Thoracic aorta (tissue), 2 donors: ENCODE data around the gene PIGR. TPM values are rescaled to one million over a fixed set of nuclear protein-coding genes. Genes with fewer than 3 reads are reported as not detected.

Experiments
- ATAC-seq: fragments of 150-250 bp; one replicate; pipeline ENCODE4 v1.8.0; 2017; ENCODE audit warnings: low read depth; ENCODE audit not compliant: insufficient number of reproducible peaks, low FRiP score
- DNase-seq: peaks from one replicate; pipeline ENCODE4 v3.0.0-alpha.2; 2020; ENCODE audit warnings: low spot score
- H3K27ac ChIP-seq, 2 donors: fragments of 200-600 bp; sonication (generic); 1 replicate in 1 of 2; 2 replicates in 1 of 2; pipeline ENCODE4 v1.5.1; 2016; ENCODE audit warnings: mild to moderate bottlenecking in 2 of 2, moderate library complexity in 2 of 2
- H3K27me3 ChIP-seq: fragments of 200-600 bp; sonication (generic); replicated peaks from 2 replicates; pipeline ENCODE4 v1.6.0; 2016; ENCODE audit warnings: mild to moderate bottlenecking; ENCODE audit not compliant: insufficient read depth
- H3K36me3 ChIP-seq: fragments of 200-600 bp; sonication (generic); one replicate; pipeline ENCODE4 v1.5.1; 2016
- H3K4me1 ChIP-seq, 2 donors: fragments of 200-600 bp; sonication (generic); 1 replicate in 1 of 2; 2 replicates in 1 of 2; pipeline versions ENCODE4 v1.5.1 to v1.6.0; 2016; ENCODE audit warnings: low read depth in 2 of 2, mild to moderate bottlenecking in 1 of 2; ENCODE audit not compliant: control insufficient read depth in 1 of 2
- H3K4me3 ChIP-seq: fragments of 200-600 bp; sonication (generic); 2 replicates; pipeline ENCODE4 v1.5.1; 2016; ENCODE audit warnings: mild to moderate bottlenecking
- H3K9me3 ChIP-seq: fragments of 200-600 bp; sonication (generic); 2 replicates; pipeline ENCODE4 v1.5.1; 2016
- total RNA-seq, 2 donors: library from RNA; depleted of rRNA; stranded (reverse); fragments of >200 nt; gene quantifications; one replicate each; pipeline versions ENCODE4 v1.1.0 to v1.2.3, GENCODE V29; 2016
- TF ChIP-seq, protein P1 (sequence below): fragments of 200-600 bp; sonication (generic); IDR thresholded peaks from one replicate; pipeline ENCODE4 v1.5.1; 2019; ENCODE audit warnings: antibody characterized with exemption

Gene PIGR
- total RNA-seq, 2 donors from 2014 or later: 7.7 TPM; not detected in 1

DNA sequence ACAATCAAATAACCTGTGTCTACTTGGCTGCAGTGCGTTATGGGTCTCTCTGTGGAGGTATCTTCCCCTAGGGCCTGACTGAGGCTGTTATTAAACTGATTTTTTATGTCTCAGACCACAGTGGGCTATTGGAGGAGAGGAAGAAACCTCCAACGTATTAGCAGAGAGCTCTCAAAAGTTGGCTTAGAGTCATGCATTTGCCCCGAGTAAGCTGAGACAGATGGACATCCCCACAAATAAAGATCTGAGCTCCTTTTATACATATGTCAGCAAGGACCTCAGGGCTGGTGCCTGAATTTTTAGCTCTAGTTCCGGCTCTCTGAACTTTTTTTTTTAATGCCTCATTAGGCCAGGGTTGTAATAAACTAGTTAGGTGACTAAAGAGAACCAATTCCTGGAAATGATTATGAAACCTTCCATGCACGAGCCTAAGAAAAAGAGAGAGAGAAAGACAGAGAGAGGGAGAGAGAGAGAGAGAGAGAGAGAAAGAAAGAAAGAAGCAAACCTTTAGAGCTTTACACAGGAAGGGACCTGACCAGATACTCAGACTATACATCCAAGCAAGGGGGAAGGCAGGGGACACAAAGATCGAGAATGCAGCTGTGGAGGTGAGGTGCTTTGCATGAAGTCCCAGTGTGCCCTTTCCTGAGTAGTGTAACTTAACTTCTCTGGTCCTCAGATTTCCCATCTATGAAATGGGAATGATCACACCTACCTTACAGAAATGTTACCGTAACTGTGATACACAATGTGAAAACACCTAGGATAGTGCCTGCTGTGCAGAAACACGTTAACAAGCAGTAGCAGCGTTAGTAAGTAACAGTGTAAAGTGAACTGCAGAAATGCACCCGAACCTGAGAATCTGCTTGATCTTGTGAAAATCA is 8.4 kb upstream of the PIGR start:
- no peak for ATAC-seq
- H3K27ac ChIP-seq: no peak overlapping the region
- no peak for DNase-seq

DNA sequence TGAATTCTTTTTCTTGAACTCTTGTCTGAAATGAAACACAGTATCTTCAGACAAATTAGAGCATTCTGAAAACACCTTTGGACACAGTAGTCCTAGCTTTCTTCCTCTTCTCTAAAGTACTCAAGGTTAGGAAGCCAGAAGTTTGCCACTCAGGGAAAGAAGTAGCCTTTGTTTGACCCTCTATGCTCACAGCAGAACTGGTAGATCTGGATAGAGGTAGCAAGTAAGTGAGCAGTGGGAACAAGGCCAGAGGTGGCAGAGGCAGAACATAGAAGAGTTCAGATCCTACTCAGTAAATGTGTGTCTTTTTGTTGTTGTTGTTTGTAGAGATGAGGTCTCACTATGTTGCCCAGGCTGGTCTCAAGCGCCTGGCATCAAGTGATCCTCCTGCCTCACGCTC is 7.4 kb upstream of the PIGR start:
- no peaks in the 10 kb centered on the region for H3K9me3 ChIP-seq
- no peak for ATAC-seq
- H3K4me3 ChIP-seq: no peak overlapping the region
- no peaks in the 10 kb centered on the region for H3K36me3 ChIP-seq
- no peak overlapping the region for H3K27ac ChIP-seq
- TF ChIP-seq, protein P1, sequence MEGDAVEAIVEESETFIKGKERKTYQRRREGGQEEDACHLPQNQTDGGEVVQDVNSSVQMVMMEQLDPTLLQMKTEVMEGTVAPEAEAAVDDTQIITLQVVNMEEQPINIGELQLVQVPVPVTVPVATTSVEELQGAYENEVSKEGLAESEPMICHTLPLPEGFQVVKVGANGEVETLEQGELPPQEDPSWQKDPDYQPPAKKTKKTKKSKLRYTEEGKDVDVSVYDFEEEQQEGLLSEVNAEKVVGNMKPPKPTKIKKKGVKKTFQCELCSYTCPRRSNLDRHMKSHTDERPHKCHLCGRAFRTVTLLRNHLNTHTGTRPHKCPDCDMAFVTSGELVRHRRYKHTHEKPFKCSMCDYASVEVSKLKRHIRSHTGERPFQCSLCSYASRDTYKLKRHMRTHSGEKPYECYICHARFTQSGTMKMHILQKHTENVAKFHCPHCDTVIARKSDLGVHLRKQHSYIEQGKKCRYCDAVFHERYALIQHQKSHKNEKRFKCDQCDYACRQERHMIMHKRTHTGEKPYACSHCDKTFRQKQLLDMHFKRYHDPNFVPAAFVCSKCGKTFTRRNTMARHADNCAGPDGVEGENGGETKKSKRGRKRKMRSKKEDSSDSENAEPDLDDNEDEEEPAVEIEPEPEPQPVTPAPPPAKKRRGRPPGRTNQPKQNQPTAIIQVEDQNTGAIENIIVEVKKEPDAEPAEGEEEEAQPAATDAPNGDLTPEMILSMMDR: no peak
- H3K27me3 ChIP-seq: no peaks in the 10 kb centered on the region
- DNase-seq: no peak
- H3K4me1 ChIP-seq: no peaks in the 10 kb centered on the region

More for the DNA sequence above, 8.4 kb upstream of the PIGR start:
- H3K36me3 ChIP-seq: no peaks in the 10 kb centered on the region
- H3K4me3 ChIP-seq: no peak overlapping the region
- H3K4me1 ChIP-seq: no peaks in the 10 kb centered on the region
- H3K9me3 ChIP-seq: no peaks in the 10 kb centered on the region
- TF ChIP-seq, protein P1: no peak
- no peaks in the 10 kb centered on the region for H3K27me3 ChIP-seq

DNA sequence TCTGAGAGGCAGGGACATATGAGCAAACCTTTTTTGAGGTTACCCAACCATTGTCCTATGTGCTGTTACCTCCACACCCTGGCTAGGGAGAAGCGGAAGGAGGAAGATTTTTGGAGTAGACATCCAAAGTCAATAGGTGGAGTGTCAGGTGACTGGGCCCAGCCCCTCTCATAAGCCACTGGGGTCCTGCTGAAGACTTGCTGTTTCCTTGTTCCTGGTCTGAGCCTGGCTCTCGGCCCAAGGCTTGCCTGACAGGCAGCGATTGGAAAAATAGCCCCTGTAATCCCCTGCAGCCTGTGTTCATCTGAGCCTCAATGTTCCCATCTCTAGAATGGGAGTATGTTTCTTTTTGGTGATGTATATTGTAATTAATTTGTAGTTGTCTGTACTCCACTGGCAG is 6.9 kb upstream of the PIGR start:
- H3K9me3 ChIP-seq: no peaks in the 10 kb centered on the region
- TF ChIP-seq, protein P1: no peak
- ATAC-seq (no peak), DNase-seq (no peak)
- no peak overlapping the region for H3K4me3 ChIP-seq
- no peaks in the 10 kb centered on the region for H3K4me1 ChIP-seq
- H3K36me3 ChIP-seq: no peaks in the 10 kb centered on the region
- no peaks in the 10 kb centered on the region for H3K27me3 ChIP-seq
- no peak overlapping the region for H3K27ac ChIP-seq

DNA sequence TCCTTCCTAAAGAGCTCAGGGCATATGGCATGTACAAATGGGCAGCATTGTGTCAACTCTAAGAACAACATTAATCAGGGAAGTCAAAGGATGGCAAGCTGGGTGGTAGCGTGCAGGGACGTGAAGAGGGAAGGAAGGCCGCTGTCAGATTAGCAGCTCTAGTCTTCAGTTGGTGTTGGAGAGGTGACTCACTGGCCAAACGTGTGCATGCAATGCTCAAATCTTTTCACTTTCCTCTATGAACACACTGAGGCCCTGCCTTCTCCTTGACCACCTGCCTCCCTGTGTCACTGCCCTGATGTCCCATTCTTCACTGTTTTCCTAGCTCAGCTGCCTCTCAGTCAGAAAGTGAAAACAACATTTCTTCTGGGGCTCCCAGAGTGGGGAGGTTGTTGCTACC is 5.9 kb upstream of the PIGR start:
- Histone ChIP-seq H3K9me3 (no peaks in the 10 kb centered on the region), H3K27me3 (no peaks in the 10 kb centered on the region), H3K27ac (no peak overlapping the region), H3K36me3 (no peaks in the 10 kb centered on the region), H3K4me3 (no peak overlapping the region), H3K4me1 (no peaks in the 10 kb centered on the region)
- TF ChIP-seq, protein P1: no peak
- DNase-seq: no peak
- no peak for ATAC-seq

DNA sequence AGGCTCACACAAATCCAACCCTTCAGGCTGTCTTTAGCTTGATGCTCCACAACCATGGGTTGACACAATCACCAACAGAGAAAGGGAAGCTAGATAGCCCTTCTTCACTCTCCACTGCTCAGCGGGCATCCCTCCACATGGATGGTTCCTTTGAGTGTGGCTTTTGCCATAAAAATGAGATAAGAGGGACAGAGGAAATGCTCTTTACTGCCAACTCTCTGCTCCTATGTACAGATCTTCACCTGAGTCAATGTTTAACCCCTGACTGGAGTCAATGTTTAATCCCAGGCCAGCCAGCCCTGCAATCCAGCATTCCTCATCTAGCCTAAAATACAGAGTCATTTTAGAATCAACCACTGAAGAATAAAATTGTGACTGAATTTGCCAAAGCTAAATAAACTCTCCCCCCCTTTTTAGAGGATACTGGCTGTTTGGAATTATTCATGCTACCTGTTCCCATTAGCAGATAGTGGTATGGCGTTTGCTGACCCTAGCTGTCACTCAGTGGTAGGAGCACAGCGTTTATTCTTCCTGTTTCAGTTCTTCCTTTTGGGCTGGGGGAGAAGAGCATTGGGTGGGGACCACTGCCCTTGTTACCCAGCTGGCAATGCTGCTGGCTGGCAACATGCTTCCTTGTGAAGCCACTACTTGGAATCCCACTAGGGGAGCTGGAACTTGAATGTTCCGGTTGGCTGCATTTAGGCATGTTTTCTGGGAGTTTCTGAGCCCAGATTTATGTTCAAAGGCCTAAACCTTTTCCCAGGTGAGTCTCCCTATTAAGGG is 5.2 kb upstream of the PIGR start:
- DNase-seq (no peak), ATAC-seq (no peak)
- no peaks in the 10 kb centered on the region for H3K4me1 ChIP-seq
- no peak overlapping the region for H3K4me3 ChIP-seq
- TF ChIP-seq, protein P1: no peak
- H3K27me3 ChIP-seq: no peaks in the 10 kb centered on the region
- no peaks in the 10 kb centered on the region for H3K9me3 ChIP-seq
- H3K27ac ChIP-seq: no peak overlapping the region
- no peaks in the 10 kb centered on the region for H3K36me3 ChIP-seq
